HEK293T (cell line): ENCODE results near the gene CCDC102B.

Experiments
- CTCF ChIA-PET: fragments of 350-600 bp; formaldehyde crosslinking; extraction: SDS; loops from one replicate; lab custom pipeline; 2021; ENCODE audit warnings: antibody characterized with exemption, inconsistent platforms; lab: Yijun Ruan, JAX
- POLR2A ChIA-PET: fragments of 350-600 bp; formaldehyde crosslinking; extraction: SDS; loops from one replicate; lab custom pipeline; 2020; ENCODE audit warnings: antibody characterized with exemption, inconsistent platforms; lab: Yijun Ruan, JAX
- DNase-seq: peaks from one replicate; pipeline ENCODE4 v3.0.0; 2012; ENCODE audit warnings: mixed read lengths; ENCODE audit errors: extremely low spot score
- ARNT ChIP-seq: fragments of 450-650 bp; IDR thresholded peaks from 2 replicates; pipeline ENCODE4 v1.6.1; 2017; ENCODE audit warnings: mild to moderate bottlenecking
- BHLHE40 ChIP-seq: fragments of 450-650 bp; IDR thresholded peaks from 2 replicates; pipeline ENCODE4 v1.6.1; 2016; ENCODE audit warnings: mild to moderate bottlenecking, moderate library complexity, borderline replicate concordance
- CTBP1 ChIP-seq: fragments of 450-650 bp; IDR thresholded peaks from 2 replicates; pipeline ENCODE4 v1.6.1; 2016; ENCODE audit warnings: borderline replicate concordance
- ELF4 ChIP-seq: fragments of 450-650 bp; IDR thresholded peaks from 2 replicates; pipeline ENCODE4 v1.6.1; 2017; ENCODE audit warnings: antibody characterized with exemption
- FOXA1 ChIP-seq: fragments of 450-650 bp; IDR thresholded peaks from 2 replicates; pipeline ENCODE4 v1.6.1; 2016; ENCODE audit warnings: mild to moderate bottlenecking
- FOXK2 ChIP-seq: fragments of 450-650 bp; IDR thresholded peaks from 2 replicates; pipeline ENCODE4 v1.6.1; 2016; ENCODE audit warnings: mild to moderate bottlenecking
- FOXM1 ChIP-seq: fragments of 450-650 bp; IDR thresholded peaks from 2 replicates; pipeline ENCODE4 v1.6.1; 2017; ENCODE audit warnings: mild to moderate bottlenecking, borderline replicate concordance
- HDGF ChIP-seq: fragments of 450-650 bp; IDR thresholded peaks from 2 replicates; pipeline ENCODE4 v1.6.1; 2017; ENCODE audit warnings: antibody characterized with exemption, borderline replicate concordance
- L3MBTL2 ChIP-seq: fragments of 450-650 bp; conservative IDR thresholded peaks from 2 replicates; pipeline ENCODE4 v1.6.1; 2016; ENCODE audit warnings: mild to moderate bottlenecking
- LEF1 ChIP-seq: fragments of 450-650 bp; IDR thresholded peaks from 2 replicates; pipeline ENCODE4 v1.6.1; 2017; ENCODE audit warnings: mild to moderate bottlenecking, borderline replicate concordance
- NFRKB ChIP-seq: fragments of 450-650 bp; IDR thresholded peaks from 2 replicates; pipeline ENCODE4 v1.6.1; 2016; ENCODE audit warnings: mild to moderate bottlenecking, moderate library complexity
- SP1 ChIP-seq: fragments of 450-650 bp; IDR thresholded peaks from 2 replicates; pipeline ENCODE4 v1.6.1; 2017
- SUZ12 ChIP-seq: fragments of 450-650 bp; IDR thresholded peaks from 2 replicates; pipeline ENCODE4 v1.6.1; 2016; ENCODE audit warnings: mild to moderate bottlenecking
- TARDBP ChIP-seq: fragments of 450-650 bp; IDR thresholded peaks from 2 replicates; pipeline ENCODE4 v1.6.1; 2016
- ZNF384 ChIP-seq: fragments of 450-650 bp; IDR thresholded peaks from 2 replicates; pipeline ENCODE4 v1.6.1; 2016
- TF ChIP-seq, protein P1 (sequence below): fragments of 450-650 bp; IDR thresholded peaks from 2 replicates; pipeline ENCODE4 v1.6.1; 2016

Gene CCDC102B

DNA sequence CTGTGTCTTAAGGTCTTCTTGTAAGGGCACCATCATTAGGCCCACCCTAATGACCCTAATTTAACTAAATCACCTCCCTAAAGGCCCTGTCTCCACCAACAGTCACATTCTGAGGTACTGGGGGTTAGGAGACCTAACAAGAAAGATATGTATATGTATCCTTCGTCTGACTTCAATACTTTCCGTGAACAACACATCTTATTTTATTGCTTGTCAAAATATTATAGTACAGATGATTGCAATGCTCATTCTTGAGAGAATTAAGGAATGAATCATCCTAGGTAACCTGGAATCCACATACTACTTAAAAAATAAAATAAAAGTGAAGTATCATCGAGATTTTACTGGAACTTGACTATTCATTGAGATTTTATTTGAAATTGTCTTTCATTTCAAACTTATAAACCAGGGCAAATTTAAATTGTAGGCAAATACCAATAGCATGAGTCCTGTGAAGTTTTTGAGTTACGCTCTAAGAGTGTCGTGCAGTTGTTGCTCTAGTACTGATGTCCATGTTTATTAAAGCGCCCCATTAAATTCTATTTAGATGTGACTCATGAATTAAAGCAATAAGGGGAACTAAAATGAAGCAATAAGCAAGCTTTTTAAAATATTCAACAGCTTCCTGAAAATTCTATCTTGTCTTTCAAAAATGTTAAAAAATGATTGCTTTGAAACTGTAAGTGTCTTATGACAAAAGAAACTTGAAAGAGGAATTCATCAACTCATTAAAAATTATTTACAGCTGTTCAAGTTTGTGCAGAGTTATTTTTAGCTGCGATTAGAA lies 40.0 kb downstream of the CCDC102B start:
- ChIA-PET CTCF (no interaction called here), POLR2A (no interaction called here)
- TF ChIP-seq FOXK2, result no peak
- no peak for TF ChIP-seq L3MBTL2
- no peak for TF ChIP-seq FOXA1
- no peak for TF ChIP-seq ELF4
- TF ChIP-seq TARDBP, result no peak
- TF ChIP-seq CTBP1, result no peak
- TF ChIP-seq, protein P1, sequence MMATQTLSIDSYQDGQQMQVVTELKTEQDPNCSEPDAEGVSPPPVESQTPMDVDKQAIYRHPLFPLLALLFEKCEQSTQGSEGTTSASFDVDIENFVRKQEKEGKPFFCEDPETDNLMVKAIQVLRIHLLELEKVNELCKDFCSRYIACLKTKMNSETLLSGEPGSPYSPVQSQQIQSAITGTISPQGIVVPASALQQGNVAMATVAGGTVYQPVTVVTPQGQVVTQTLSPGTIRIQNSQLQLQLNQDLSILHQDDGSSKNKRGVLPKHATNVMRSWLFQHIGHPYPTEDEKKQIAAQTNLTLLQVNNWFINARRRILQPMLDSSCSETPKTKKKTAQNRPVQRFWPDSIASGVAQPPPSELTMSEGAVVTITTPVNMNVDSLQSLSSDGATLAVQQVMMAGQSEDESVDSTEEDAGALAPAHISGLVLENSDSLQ, result no peak
- no peak for TF ChIP-seq SUZ12
- TF ChIP-seq FOXM1, result no peak
- no peak for TF ChIP-seq SP1
- no peak for TF ChIP-seq ZNF384
- TF ChIP-seq LEF1, result no peak
- TF ChIP-seq ARNT, result no peak
- TF ChIP-seq HDGF, result no peak
- no peak for TF ChIP-seq NFRKB
- no peak for DNase-seq

DNA sequence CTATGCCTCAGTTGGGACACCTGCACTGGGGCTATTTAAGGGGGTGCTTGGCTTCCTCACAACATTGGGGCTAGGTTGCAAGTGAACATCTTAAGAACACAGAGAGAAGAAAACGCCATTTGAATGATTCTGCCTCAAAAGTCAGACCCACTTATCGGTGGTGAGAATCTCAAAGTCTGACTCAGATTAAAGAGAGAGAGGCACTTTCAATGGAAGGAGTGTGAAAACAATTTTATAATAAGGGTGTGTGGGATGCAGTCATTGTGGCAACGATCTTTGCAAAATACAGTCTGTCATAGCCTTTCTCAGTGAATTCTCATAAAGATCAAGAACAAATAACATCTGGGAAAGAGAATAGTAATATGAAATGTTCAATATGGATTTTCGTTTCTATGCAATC lies 41.8 kb downstream of the CCDC102B start:
- ChIA-PET CTCF (no interaction called here), POLR2A (no interaction called here)
- TF ChIP-seq SUZ12, result no peak
- TF ChIP-seq L3MBTL2, result no peak
- no peak for TF ChIP-seq ELF4
- no peak for TF ChIP-seq SP1
- no peak for TF ChIP-seq NFRKB
- no peak for TF ChIP-seq CTBP1
- no peak for TF ChIP-seq FOXK2
- no peak for TF ChIP-seq FOXA1
- no peak for DNase-seq

DNA sequence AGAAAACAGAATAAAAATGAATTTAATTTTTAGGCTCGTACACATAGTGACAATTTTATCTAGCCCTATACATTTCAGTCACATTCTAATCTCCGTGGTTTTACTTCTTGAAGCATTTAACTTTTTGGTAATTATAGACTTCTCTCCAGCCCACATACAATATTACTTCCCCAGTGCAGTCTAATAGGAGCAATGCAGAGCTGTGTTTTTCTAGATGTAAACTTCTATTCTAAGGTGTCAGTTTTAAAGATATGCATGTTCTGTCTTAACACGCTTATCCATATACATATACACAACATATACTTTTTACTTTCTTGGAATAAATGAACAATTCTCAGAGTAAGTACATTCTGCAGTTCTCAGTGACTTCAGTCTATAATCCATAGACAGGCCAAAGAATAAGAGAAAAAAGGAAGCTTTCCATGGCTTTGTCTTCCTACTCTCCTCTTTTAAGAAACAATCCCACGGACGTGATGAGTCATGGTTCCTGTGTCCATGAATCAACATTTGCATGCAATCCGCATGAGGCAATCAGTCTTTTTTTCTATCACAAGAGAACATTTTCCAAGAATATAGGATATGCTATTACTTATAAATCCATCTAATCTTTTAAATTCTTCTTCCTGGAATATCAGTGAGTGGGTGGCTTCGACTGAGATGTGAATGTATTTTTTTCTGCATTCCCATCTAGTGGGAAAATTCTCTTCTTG lies 42.8 kb downstream of the CCDC102B start:
- ChIA-PET CTCF (no interaction called here), POLR2A (no interaction called here)
- DNase-seq, result no peak
- TF ChIP-seq HDGF (no peak), BHLHE40 (no peak), FOXA1 (no peak), ELF4 (no peak), ZNF384 (no peak), TARDBP (no peak), L3MBTL2 (no peak), SP1 (no peak), FOXK2 (no peak), FOXM1 (no peak), CTBP1 (no peak)
- TF ChIP-seq, protein P1, result no peak

DNA sequence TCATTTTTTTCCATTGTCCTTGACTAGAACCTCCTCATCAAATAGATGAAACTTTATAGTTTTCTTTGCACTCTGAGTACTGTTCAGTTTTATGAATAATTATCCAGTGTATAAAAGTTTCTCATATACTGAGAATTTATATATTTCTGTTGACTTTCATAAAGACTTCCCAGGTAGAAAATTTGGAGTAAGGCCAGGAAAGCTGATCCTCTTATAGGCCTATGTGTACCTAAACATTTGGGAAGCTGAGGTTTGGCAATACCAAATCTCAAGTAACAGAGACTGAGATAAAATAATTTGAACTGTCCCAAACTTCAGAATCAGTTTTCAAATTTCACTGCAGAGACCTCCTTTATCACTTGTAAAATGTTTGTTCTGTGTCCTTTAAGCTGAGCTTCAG lies 43.4 kb downstream of the CCDC102B start:
- DNase-seq, result no peak
- POLR2A ChIA-PET, result no interaction called here
- no peak for TF ChIP-seq SUZ12
- no peak for TF ChIP-seq NFRKB
- TF ChIP-seq BHLHE40, result no peak
- TF ChIP-seq L3MBTL2, result no peak
- CTCF ChIA-PET, result interaction anchor here (0.7 kb wide), 1 partner anchor 1624 kb away, joined by 3 read pairs; no protein-coding TSS in a partner anchor

DNA sequence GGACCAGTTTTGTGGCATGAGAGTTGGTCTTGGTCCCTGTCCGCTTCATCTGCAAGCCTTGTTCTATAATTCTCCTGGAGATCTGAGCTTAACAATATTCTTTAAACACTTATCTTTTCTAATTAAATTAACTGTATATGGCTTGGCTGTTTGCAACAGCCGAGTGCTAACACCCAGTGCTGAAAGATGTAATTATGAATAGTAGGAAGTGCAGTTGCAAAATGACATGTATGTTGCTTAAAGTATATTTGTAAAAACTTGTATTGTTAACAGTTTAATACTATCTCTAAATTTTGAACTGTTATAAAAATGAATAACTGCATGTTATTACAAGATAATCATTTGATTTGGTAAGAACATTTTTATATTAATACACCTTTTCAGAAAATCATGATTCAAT lies 45.1 kb downstream of the CCDC102B start:
- POLR2A ChIA-PET, result no interaction called here
- CTCF ChIA-PET, result no interaction called here
- no peak for TF ChIP-seq CTBP1
- no peak for TF ChIP-seq SP1
- TF ChIP-seq LEF1, result no peak
- TF ChIP-seq ELF4, result no peak
- no peak for TF ChIP-seq FOXK2
- TF ChIP-seq, protein P1, result no peak
- TF ChIP-seq FOXA1, result no peak
- DNase-seq, result no peak

DNA sequence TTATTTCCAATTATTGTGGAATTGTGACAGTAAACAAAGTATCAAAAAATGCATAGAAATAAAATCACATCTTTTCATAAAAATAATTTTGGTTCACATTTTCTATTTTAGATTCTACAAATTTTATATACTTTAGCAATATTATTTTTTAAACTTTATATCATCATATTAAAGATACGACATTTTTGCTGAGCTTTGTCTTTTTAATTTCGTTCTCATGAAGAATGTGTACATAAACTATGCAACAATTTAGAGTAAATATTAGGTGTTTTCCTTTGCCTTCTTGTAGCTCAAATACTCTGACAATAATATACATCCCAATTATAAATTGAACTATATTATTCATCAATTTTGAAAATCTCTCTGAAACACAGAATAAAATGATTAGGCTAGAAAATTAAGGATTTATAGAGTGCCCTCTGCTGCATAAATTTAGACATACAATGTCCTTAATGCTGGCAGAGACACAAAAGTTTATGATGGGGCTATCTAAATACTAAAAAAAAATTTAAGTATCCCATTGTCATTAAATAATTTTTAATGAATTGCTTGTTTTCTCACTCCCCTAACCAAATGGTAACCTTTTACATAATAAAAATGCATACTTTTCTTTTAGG lies 45.7 kb downstream of the CCDC102B start:
- CTCF ChIA-PET, result no interaction called here
- DNase-seq, result no peak
- TF ChIP-seq BHLHE40, result no peak
- TF ChIP-seq FOXM1, result no peak
- TF ChIP-seq, protein P1, result no peak
- TF ChIP-seq LEF1, result no peak
- TF ChIP-seq TARDBP, result no peak
- no peak for TF ChIP-seq ARNT
- no peak for TF ChIP-seq NFRKB
- TF ChIP-seq HDGF, result no peak
- no peak for TF ChIP-seq ELF4
- no peak for TF ChIP-seq L3MBTL2
- TF ChIP-seq SP1, result no peak
- no peak for TF ChIP-seq FOXA1
- TF ChIP-seq ZNF384, result no peak
- no peak for TF ChIP-seq CTBP1
- POLR2A ChIA-PET, result no interaction called here
